Trophoblast cell (in vitro differentiated cells and primary cell): ENCODE measurements around the gene AXIN1.
A peak's percentile ranks its signal among the peaks of the same experiment; 100 is the strongest.

ENCODE experiments used
- DNase-seq, 2 donors: peaks; one replicate each; pipeline ENCODE4 v3.0.0-alpha.2; 2016
- H2AFZ ChIP-seq: 2 replicates; pipeline ENCODE4 v1.6.1; 2013; ENCODE audit warnings: low read length, moderate library complexity, mild to moderate bottlenecking; ENCODE audit not compliant: insufficient read depth, poor library complexity
- H2AK5ac ChIP-seq: 2 replicates; pipeline ENCODE4 v1.6.1; 2013; ENCODE audit warnings: mild to moderate bottlenecking, low read length
- H2BK120ac ChIP-seq: 2 replicates; pipeline ENCODE4 v1.6.1; 2013; ENCODE audit warnings: low read length, mild to moderate bottlenecking, moderate library complexity; ENCODE audit not compliant: insufficient read depth, poor library complexity
- H2BK12ac ChIP-seq: 2 replicates; pipeline ENCODE4 v1.6.1; 2013; ENCODE audit warnings: mild to moderate bottlenecking, low read length, moderate library complexity
- H2BK5ac ChIP-seq: 2 replicates; pipeline ENCODE4 v1.6.1; 2013; ENCODE audit warnings: low read length, low read depth, moderate library complexity, mild to moderate bottlenecking; ENCODE audit not compliant: poor library complexity
- H3K14ac ChIP-seq: 2 replicates; pipeline ENCODE4 v1.6.1; 2013; ENCODE audit warnings: mild to moderate bottlenecking, low read length
- H3K18ac ChIP-seq: 2 replicates; pipeline ENCODE4 v1.6.1; 2013; ENCODE audit warnings: mild to moderate bottlenecking, low read length
- H3K23ac ChIP-seq: 2 replicates; pipeline ENCODE4 v1.6.1; 2013; ENCODE audit warnings: low read length
- H3K27ac ChIP-seq: 2 replicates; pipeline ENCODE4 v1.5.1; 2013; ENCODE audit warnings: low read depth, mild to moderate bottlenecking, inconsistent platforms, low read length, moderate library complexity
- H3K27me3 ChIP-seq: 2 replicates; pipeline ENCODE4 v1.6.1; 2013; ENCODE audit warnings: inconsistent platforms, mild to moderate bottlenecking, low read length, moderate library complexity; ENCODE audit not compliant: insufficient read depth
- H3K36me3 ChIP-seq, 2 experiments: 1 replicate in 1 of 2; 2 replicates in 1 of 2; pipeline ENCODE4 v1.6.1; 2013; ENCODE audit warnings: low read length in 2 of 2, mild to moderate bottlenecking in 2 of 2, moderate library complexity in 1 of 2; ENCODE audit not compliant: insufficient read depth in 2 of 2, control insufficient read depth in 1 of 2
- H3K4ac ChIP-seq: 2 replicates; pipeline ENCODE4 v1.6.1; 2013; ENCODE audit warnings: low read depth, mild to moderate bottlenecking, low read length, moderate library complexity
- H3K4me1 ChIP-seq, 2 experiments: 1 replicate in 1 of 2; 2 replicates in 1 of 2; pipeline ENCODE4 v1.6.1; 2013; ENCODE audit warnings: low read length in 2 of 2, mild to moderate bottlenecking in 2 of 2, moderate library complexity in 1 of 2; ENCODE audit not compliant: insufficient read depth in 2 of 2, control insufficient read depth in 1 of 2
- H3K4me2 ChIP-seq: 2 replicates; pipeline ENCODE4 v1.6.1; 2013; ENCODE audit warnings: inconsistent platforms, mild to moderate bottlenecking, low read length, moderate library complexity
- H3K4me3 ChIP-seq: 2 replicates; pipeline ENCODE4 v1.5.1; 2013; ENCODE audit warnings: mild to moderate bottlenecking, low read depth, low read length, inconsistent platforms
- H3K79me1 ChIP-seq: one replicate; pipeline ENCODE4 v1.6.1; 2013; ENCODE audit warnings: low read length
- H3K79me2 ChIP-seq: 2 replicates; pipeline ENCODE4 v1.6.1; 2013; ENCODE audit warnings: low read length, mild to moderate bottlenecking; ENCODE audit not compliant: control insufficient read depth, insufficient read depth, poor library complexity
- H3K9ac ChIP-seq: 2 replicates; pipeline ENCODE4 v1.6.1; 2013; ENCODE audit warnings: mild to moderate bottlenecking, low read length
- H3K9me3 ChIP-seq: 2 replicates; pipeline ENCODE4 v1.6.1; 2013; ENCODE audit warnings: low read depth, mild to moderate bottlenecking, control low read depth, inconsistent platforms, low read length; ENCODE audit not compliant: insufficient read depth
- H4K12ac ChIP-seq: 2 replicates; pipeline ENCODE4 v1.6.1; 2013; ENCODE audit warnings: low read depth, mild to moderate bottlenecking, low read length, moderate library complexity
- H4K8ac ChIP-seq: 2 replicates; pipeline ENCODE4 v1.6.1; 2013; ENCODE audit warnings: low read depth, mild to moderate bottlenecking, low read length, moderate library complexity
- H4K91ac ChIP-seq: one replicate; pipeline ENCODE4 v1.6.1; 2013; ENCODE audit warnings: low read depth, mild to moderate bottlenecking, low read length, moderate library complexity
- WGBS: extraction: QIAGEN DNeasy Blood & Tissue Kit; methylation state at CpG from one replicate; pipeline ENCODE4 v1.1.7; 2013; ENCODE audit warnings: missing lambda C conversion rate; ENCODE audit not compliant: insufficient read length, insufficient coverage; ENCODE audit errors: extremely low coverage; 5-methylcytosine and 5-hydroxymethylcytosine counted together

The AXIN1 gene

DNA sequence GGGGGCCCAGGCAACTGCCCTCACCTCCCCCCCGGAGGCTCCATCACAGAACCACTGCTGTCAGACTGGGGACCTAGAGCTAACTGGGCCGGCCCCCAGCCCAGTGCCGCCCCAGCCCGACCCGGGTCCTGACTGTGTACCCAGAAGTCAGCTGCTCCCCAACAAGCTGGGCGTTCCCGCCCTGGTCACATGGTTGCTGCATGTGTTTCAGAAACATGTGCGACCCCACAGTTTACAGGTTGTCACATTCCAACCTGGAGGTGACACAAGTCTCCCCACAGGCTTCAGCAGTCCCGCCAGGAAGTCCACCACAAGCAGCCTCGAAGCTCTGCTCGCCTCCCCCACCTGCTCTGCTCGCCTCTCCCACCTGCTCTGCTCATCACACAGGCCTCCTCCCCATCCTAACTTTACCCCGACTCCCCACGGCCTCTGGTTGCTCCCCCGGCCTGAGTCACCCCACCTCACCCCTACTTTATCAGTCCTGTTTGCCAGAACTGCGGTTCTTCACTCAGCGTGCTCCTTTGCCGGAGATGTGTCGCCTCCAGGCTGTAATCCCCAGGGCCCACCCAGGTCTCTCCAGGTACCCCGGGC is 16.8 kb upstream of the AXIN1 start:
- Histone ChIP-seq H3K9ac (no peak overlapping the region), H2AK5ac (no peak overlapping the region), H4K91ac (no peak overlapping the region), H3K4me1 (peaks cover 4 to 12% of the 10 kb centered on the region in 2 experiments), H2BK120ac (no peak overlapping the region), H3K79me2 (no peaks in the 10 kb centered on the region), H3K4me3 (no peak overlapping the region), H2BK5ac (no peak overlapping the region), H2BK12ac (no peak overlapping the region), H3K79me1 (no peaks in the 10 kb centered on the region), H3K4ac (no peak overlapping the region), H3K4me2 (peak overlapping the region; percentile 38), H3K23ac (no peak overlapping the region), H3K14ac (no peak overlapping the region), H4K12ac (no peak overlapping the region), H2AFZ (no peak overlapping the region), H3K27me3 (no peaks in the 10 kb centered on the region), H3K36me3 (peaks cover 63 to 68% of the 10 kb centered on the region in 2 experiments), H4K8ac (no peak overlapping the region), H3K9me3 (no peaks in the 10 kb centered on the region), H3K27ac (no peak overlapping the region), H3K18ac (no peak overlapping the region)
- WGBS = no CpG with 5 or more reads among the region's 20 CpGs
- no peak for DNase-seq

DNA sequence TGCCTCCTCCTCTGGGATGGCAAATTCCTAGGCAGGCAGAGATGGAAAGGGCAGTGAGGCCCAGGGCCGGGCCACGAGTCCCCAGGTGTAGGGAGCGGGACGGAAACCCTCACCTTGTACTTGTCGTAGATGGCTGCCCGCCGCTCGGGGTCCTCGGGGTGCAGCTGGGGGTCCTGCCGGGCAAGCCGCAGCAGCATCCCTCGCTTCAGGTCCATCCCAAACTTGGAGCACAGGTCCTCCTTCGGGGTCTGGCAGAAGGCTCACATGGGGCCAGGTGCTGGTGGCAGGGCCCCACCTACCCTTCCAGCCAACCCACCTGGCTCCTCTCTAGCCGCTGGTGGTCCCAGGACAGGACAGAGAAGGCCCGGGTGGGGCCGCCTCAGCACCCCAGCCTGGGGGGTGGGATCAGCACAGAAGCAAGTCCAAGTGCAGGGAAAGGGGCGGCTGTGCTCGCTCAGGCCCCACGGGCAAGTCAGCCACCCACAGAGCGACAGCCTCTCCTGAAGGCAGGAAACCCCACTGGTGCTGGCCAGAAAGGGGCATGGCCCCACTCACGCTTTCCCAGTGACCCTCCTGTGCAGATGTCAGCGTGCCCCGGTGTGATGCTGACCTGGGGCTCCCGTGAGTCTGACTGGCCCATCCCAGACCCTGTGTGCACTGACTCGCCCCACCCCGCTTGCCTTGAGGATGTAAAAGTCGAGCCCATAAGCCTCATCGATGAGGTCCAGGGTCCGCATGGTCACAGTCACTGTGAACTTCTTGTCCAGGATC is 16.1 kb upstream of the AXIN1 start:
- Histone ChIP-seq H3K4me1 (peaks cover 7 to 12% of the 10 kb centered on the region in 2 experiments), H2BK5ac (no peak overlapping the region), H3K9ac (no peak overlapping the region), H3K4me3 (no peak overlapping the region), H2BK12ac (no peak overlapping the region), H3K4me2 (no peak overlapping the region), H4K12ac (no peak overlapping the region), H3K79me1 (no peaks in the 10 kb centered on the region), H3K27me3 (no peaks in the 10 kb centered on the region), H4K8ac (no peak overlapping the region), H3K27ac (no peak overlapping the region), H2BK120ac (no peak overlapping the region), H3K18ac (no peak overlapping the region), H2AK5ac (no peak overlapping the region), H3K14ac (no peak overlapping the region), H4K91ac (no peak overlapping the region), H2AFZ (no peak overlapping the region), H3K4ac (no peak overlapping the region), H3K79me2 (no peaks in the 10 kb centered on the region), H3K23ac (no peak overlapping the region), H3K36me3 (peaks cover 55 to 60% of the 10 kb centered on the region in 2 experiments), H3K9me3 (no peaks in the 10 kb centered on the region)
- WGBS = no CpG with 5 or more reads among the region's 29 CpGs
- DNase-seq = no peak

DNA sequence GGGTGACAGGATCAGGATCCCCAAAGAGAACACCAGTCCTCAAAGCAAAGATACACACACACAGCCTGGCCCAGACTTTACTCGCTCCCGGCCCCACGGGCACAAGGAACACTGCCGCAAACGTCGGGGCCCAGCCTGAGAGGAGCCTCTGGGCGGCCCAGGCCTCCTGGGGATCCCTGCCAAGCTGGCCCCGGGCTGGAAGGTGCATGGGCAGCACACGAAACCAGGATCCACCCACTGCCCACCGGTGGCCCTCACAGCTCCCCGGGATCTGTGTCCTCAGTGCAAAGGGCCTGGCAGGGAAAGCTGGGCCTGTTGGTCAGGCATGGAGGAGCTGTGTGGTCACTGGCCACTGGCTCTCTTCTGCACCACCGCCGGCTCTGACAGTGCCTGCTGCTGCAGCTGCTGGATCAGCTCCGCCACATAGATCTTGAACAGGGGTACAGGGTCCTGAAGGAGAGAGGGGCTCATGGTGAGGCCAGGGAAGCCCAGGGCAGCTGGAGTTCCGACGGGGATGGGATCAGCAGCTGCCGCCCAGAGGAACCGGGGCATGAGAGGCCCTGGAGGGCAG is 14.9 kb upstream of the AXIN1 start:
- Histone ChIP-seq H4K8ac (no peak overlapping the region), H2BK12ac (no peak overlapping the region)

DNA sequence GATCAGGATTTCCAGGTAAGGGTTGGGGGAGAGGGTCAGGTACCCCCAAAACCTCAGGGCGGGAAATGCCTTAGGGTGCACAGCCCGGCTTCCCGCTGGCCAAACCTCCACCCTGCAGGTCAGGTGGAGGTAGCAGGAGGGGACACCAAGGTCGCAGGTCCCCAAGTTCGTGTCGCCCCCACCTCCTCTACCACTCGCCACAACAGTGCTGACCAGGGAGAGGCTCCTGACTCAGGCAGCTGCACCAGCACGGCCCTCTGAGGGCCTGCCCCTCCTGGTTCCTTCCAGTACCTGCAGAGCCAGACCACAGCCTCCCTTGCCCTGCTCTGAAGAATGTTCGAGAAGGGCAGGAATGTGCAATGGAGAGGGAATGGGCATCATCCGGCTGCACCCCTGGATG is 14.0 kb upstream of the AXIN1 start:
- Histone ChIP-seq H3K79me1 (no peaks in the 10 kb centered on the region), H3K23ac (no peak overlapping the region), H2AK5ac (no peak overlapping the region), H3K4me3 (no peak overlapping the region), H3K18ac (no peak overlapping the region), H3K9ac (no peak overlapping the region), H4K8ac (no peak overlapping the region), H4K12ac (no peak overlapping the region), H3K4ac (no peak overlapping the region), H2BK120ac (no peak overlapping the region), H3K14ac (no peak overlapping the region), H3K36me3 (peaks cover 34 to 39% of the 10 kb centered on the region in 2 experiments), H4K91ac (no peak overlapping the region), H3K27ac (no peak overlapping the region), H3K4me2 (no peak overlapping the region), H3K9me3 (no peaks in the 10 kb centered on the region), H2BK5ac (no peak overlapping the region), H2BK12ac (no peak overlapping the region), H3K79me2 (no peaks in the 10 kb centered on the region), H2AFZ (no peak overlapping the region), H3K4me1 (peaks cover 8 to 12% of the 10 kb centered on the region in 2 experiments), H3K27me3 (no peaks in the 10 kb centered on the region)
- no peak for DNase-seq
- whole genome bisulfite sequencing = no CpG with 5 or more reads among the region's 10 CpGs

More for the DNA sequence above, 14.9 kb upstream of the AXIN1 start:
- no peak overlapping the region for H3K14ac ChIP-seq
- H3K4me1 ChIP-seq = peaks cover 8 to 12% of the 10 kb centered on the region in 2 experiments
- no peak overlapping the region for H4K91ac ChIP-seq
- peaks cover 44 to 48% of the 10 kb centered on the region in 2 experiments for H3K36me3 ChIP-seq
- H3K9ac ChIP-seq = no peak overlapping the region
- no peak overlapping the region for H2AFZ ChIP-seq
- WGBS = no CpG with 5 or more reads among the region's 18 CpGs
- no peak overlapping the region for H2BK5ac ChIP-seq
- no peaks in the 10 kb centered on the region for H3K79me2 ChIP-seq
- no peak overlapping the region for H3K23ac ChIP-seq
- no peak overlapping the region for H3K4me3 ChIP-seq
- no peak overlapping the region for H3K4me2 ChIP-seq
- H3K4ac ChIP-seq = no peak overlapping the region
- H2BK120ac ChIP-seq = no peak overlapping the region
- no peaks in the 10 kb centered on the region for H3K27me3 ChIP-seq
- DNase-seq = no peak
- H3K9me3 ChIP-seq = no peaks in the 10 kb centered on the region
- no peak overlapping the region for H2AK5ac ChIP-seq
- H3K79me1 ChIP-seq = no peaks in the 10 kb centered on the region
- no peak overlapping the region for H4K12ac ChIP-seq
- H3K18ac ChIP-seq = no peak overlapping the region
- H3K27ac ChIP-seq = no peak overlapping the region
